ENCODE measurements around the gene NBAS. TPM values are rescaled to one million over a fixed set of nuclear protein-coding genes. Genes with fewer than 3 reads are reported as not detected.

The NBAS gene
- total and polyA plus RNA-seq, 2 of the 13 experiments (the other 11 are each of a cell fraction or from before 2014, with no cell fraction given) = 33.6 to 58.7 TPM

GRCh38 chr2:15359716-15360531, 201.2 kb downstream of the NBAS start (continued):
- TF ChIP-seq ZNF609 (CRISPR knock-in tag; IDR thresholded peaks at IDR 0.05; ENCODE audit: borderline replicate concordance) (no peak), BRCA1 (CRISPR knock-in tag; IDR thresholded peaks at IDR 0.05) (no peak), GPN1 (CRISPR knock-in tag; IDR thresholded peaks at IDR 0.05; ENCODE audit: borderline replicate concordance) (no peak), NPAS2 (CRISPR knock-in tag; IDR thresholded peaks at IDR 0.05; ENCODE audit: borderline replicate concordance) (no peak), ZNF160 (CRISPR knock-in tag; IDR thresholded peaks at IDR 0.05) (no peak), CSRNP2 (CRISPR knock-in tag; conservative IDR thresholded peaks at IDR 0.05; ENCODE audit: low read depth) (no peak), ATF5 (CRISPR knock-in tag; IDR thresholded peaks at IDR 0.05; ENCODE audit: low read depth) (no peak), FOXA3 (CRISPR knock-in tag; IDR thresholded peaks at IDR 0.05) (peak; percentile 84), ZNF558 (CRISPR knock-in tag; IDR thresholded peaks at IDR 0.05; ENCODE audit: borderline replicate concordance) (no peak), ZBTB21 (CRISPR knock-in tag; IDR thresholded peaks at IDR 0.05) (no peak), ZNF577 (CRISPR knock-in tag; IDR thresholded peaks at IDR 0.05; ENCODE audit: borderline replicate concordance, low read depth) (no peak), MEIS1 (CRISPR knock-in tag; IDR thresholded peaks at IDR 0.05; ENCODE audit: borderline replicate concordance) (no peak), ZNF362 (CRISPR knock-in tag; IDR thresholded peaks at IDR 0.05; ENCODE audit: borderline replicate concordance) (peak; percentile 88), PAX8 (CRISPR knock-in tag; IDR thresholded peaks at IDR 0.05; ENCODE audit: borderline replicate concordance) (no peak), GATA4 (IDR thresholded peaks at IDR 0.05; ENCODE audit: borderline replicate concordance, low read depth) (no peak), SCMH1 (CRISPR knock-in tag; IDR thresholded peaks at IDR 0.05; ENCODE audit: borderline replicate concordance) (no peak), NAIF1 (CRISPR knock-in tag; IDR thresholded peaks at IDR 0.05; ENCODE audit: borderline replicate concordance) (no peak), AHR (CRISPR knock-in tag; IDR thresholded peaks at IDR 0.05) (no peak)

Measured in HepG2 (cell line).